Body of pancreas (tissue), 4 donors: ENCODE results near the gene TATDN3.
A peak's percentile ranks its signal among the peaks of the same experiment; 100 is the strongest.

Experiments used
- POLR2A ChIP-seq, 3 donors: fragments of 450-650 bp; IDR thresholded peaks; one replicate each; pipeline ENCODE4 v1.6.1; 2016; ENCODE audit warnings: antibody characterized with exemption in 3 of 3, mild to moderate bottlenecking in 2 of 3
- TF ChIP-seq, protein P1 (sequence below), 7 experiments: fragments of 450-650 bp in 4 of 7; fragments of 200-600 bp in 3 of 7; sonication (generic) in 3 of 7; IDR thresholded peaks; one replicate each; pipeline ENCODE4 v1.5.1; 2016 to 2019; ENCODE audit warnings: antibody characterized with exemption in 7 of 7

DNA sequence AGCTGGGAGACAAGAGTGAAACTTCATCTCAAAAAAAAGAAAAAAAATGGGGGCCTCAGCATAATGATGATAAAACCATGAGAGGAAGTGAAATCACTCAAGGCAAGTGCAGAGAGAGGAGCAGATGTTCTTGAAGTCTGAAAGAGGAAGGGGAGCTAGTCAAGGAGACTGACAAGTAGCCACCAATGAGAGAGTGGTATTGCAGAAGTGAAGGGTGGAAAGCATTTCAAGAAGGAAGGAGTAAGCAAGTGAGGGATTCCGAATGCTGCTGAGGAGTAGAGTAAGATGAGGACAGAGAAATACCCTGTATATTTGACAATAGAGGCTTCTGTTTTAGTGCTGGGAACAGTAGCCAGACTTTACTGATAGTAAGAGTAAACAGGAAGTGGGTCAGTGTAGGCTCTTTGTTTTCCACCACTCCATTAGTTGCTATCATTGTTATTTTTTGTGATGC lies 2.9 kb downstream of the TATDN3 start:
- TF ChIP-seq, protein P1, sequence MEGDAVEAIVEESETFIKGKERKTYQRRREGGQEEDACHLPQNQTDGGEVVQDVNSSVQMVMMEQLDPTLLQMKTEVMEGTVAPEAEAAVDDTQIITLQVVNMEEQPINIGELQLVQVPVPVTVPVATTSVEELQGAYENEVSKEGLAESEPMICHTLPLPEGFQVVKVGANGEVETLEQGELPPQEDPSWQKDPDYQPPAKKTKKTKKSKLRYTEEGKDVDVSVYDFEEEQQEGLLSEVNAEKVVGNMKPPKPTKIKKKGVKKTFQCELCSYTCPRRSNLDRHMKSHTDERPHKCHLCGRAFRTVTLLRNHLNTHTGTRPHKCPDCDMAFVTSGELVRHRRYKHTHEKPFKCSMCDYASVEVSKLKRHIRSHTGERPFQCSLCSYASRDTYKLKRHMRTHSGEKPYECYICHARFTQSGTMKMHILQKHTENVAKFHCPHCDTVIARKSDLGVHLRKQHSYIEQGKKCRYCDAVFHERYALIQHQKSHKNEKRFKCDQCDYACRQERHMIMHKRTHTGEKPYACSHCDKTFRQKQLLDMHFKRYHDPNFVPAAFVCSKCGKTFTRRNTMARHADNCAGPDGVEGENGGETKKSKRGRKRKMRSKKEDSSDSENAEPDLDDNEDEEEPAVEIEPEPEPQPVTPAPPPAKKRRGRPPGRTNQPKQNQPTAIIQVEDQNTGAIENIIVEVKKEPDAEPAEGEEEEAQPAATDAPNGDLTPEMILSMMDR (IDR thresholded peaks at IDR 0.05) = no peak
- peak in 1 of 3 donors; percentile 12 for TF ChIP-seq POLR2A (IDR thresholded peaks at IDR 0.05)
